K562 (cell line): ENCODE data around the gene DAPK1. TPM values are rescaled to one million over a fixed set of nuclear protein-coding genes. Genes with fewer than 3 reads are reported as not detected.

Experiments used
- ATAC-seq: fragments of 200-7000 bp; cut with Tn5 transposase; 3 replicates; pipeline ENCODE4 v1.9.1; 2020; ENCODE audit warnings: moderate library complexity
- Bru-seq: library from RNA; stranded (reverse); fragments of 400-500 nt; gene quantifications from one replicate; lab custom pipeline; 2021; lab: Mats Ljungman, UMichigan
- BruChase-seq, 2 experiments: library from RNA; stranded (reverse); fragments of 400-500 nt; gene quantifications; one replicate each; lab custom pipeline; 2021; lab: Mats Ljungman, UMichigan
- BruUV-seq: library from RNA; stranded (reverse); fragments of 400-500 nt; replicated peaks from 2 replicates; lab custom pipeline; 2021; lab: Mats Ljungman, UMichigan
- CTCF ChIA-PET: fragments of 300-600 bp; formaldehyde crosslinking; extraction: SDS; loops from one replicate; lab custom pipeline; 2021; ENCODE audit warnings: low intra/inter-chr PET ratio; lab: Yijun Ruan, JAX
- POLR2A ChIA-PET: fragments of 300-600, 350-650 bp; sonication (Branson Sonifier 250); formaldehyde crosslinking; extraction: SDS; loops from one replicate; lab custom pipeline; 2021; ENCODE audit warnings: antibody characterized with exemption, inconsistent platforms; lab: Yijun Ruan, JAX
- DNase-seq, 4 experiments: peaks; one replicate each; pipeline versions ENCODE4 v3.0.0 to v3.0.0-alpha.2; 2011 to 2018; ENCODE audit warnings: low spot score in 3 of 4, mixed read lengths in 3 of 4; ENCODE audit errors: extremely low read depth in 1 of 4
- FAIRE-seq: peaks from 2 replicates; lab custom pipeline; 2011; peaks lifted over from hg19 to GRCh38; lab: Jason Lieb, UNC
- H2AFZ ChIP-seq: 2 replicates; pipeline ENCODE4 v1.6.0; 2011; ENCODE audit warnings: low read depth, low read length, control low read depth, inconsistent platforms
- H3K27ac ChIP-seq: fragments of 200-600 bp; 3 replicates; pipeline ENCODE4 v1.8.0; 2011; ENCODE audit warnings: low read depth, mild to moderate bottlenecking, control low read depth, inconsistent platforms, low read length, moderate library complexity, mixed read lengths; ENCODE audit errors: extremely low read depth
- H3K27me3 ChIP-seq, 2 experiments: fragments of 300-600 bp in 1 of 2; 2 replicates in 1 of 2; 3 replicates in 1 of 2; pipeline versions ENCODE4 v1.6.0 to v1.8.0; 2011; ENCODE audit warnings: inconsistent platforms in 2 of 2, low read length in 2 of 2, mild to moderate bottlenecking in 1 of 2, mixed read lengths in 1 of 2, moderate library complexity in 1 of 2; ENCODE audit not compliant: control insufficient read depth in 2 of 2, insufficient read depth in 2 of 2
- H3K36me3 ChIP-seq: fragments of 300-600 bp; 3 replicates; pipeline ENCODE4 v1.8.0; 2011; ENCODE audit warnings: mild to moderate bottlenecking, low read length, inconsistent platforms; ENCODE audit not compliant: control insufficient read depth, insufficient read depth
- H3K4me1 ChIP-seq, 2 experiments: fragments of 200-600 bp in 1 of 2; replicated peaks in 1 of 2; 2 replicates in 1 of 2; 3 replicates in 1 of 2; pipeline versions ENCODE4 v1.5.1 to v1.8.0; 2011; ENCODE audit warnings: inconsistent platforms in 2 of 2, low read length in 2 of 2, mild to moderate bottlenecking in 1 of 2, mixed read lengths in 1 of 2, moderate library complexity in 1 of 2; ENCODE audit not compliant: control insufficient read depth in 2 of 2, insufficient read depth in 2 of 2
- H3K4me2 ChIP-seq: 2 replicates; pipeline ENCODE4 v1.6.1; 2011; ENCODE audit warnings: low read length, control low read depth, inconsistent platforms, mixed read lengths; ENCODE audit not compliant: insufficient read depth
- H3K4me3 ChIP-seq: fragments of 200-600 bp; sonication (generic), shearing (Covaris generic); 2 replicates; pipeline ENCODE4 v1.5.1; 2016; ENCODE audit warnings: control low read depth, inconsistent platforms
- H3K79me2 ChIP-seq: fragments of 200-600 bp; 3 replicates; pipeline ENCODE4 v1.8.0; 2011; ENCODE audit warnings: low read length, inconsistent platforms; ENCODE audit not compliant: control insufficient read depth, insufficient read depth
- H3K9ac ChIP-seq, 2 experiments: 2 replicates each; pipeline versions ENCODE4 v1.6.0 to v1.6.1; 2011; ENCODE audit warnings: low read depth in 2 of 2, low read length in 2 of 2, control low read depth in 1 of 2, inconsistent platforms in 1 of 2, mild to moderate bottlenecking in 1 of 2, mixed read lengths in 1 of 2; ENCODE audit not compliant: insufficient read depth in 1 of 2
- H3K9me1 ChIP-seq: one replicate; pipeline ENCODE4 v1.6.0; 2011; ENCODE audit warnings: inconsistent platforms, mild to moderate bottlenecking, low read length, moderate library complexity; ENCODE audit not compliant: control insufficient read depth, insufficient read depth
- H3K9me3 ChIP-seq: replicated peaks from 2 replicates; pipeline ENCODE4 v1.5.1; 2011; ENCODE audit warnings: low read depth, low read length, inconsistent platforms; ENCODE audit not compliant: control insufficient read depth, insufficient read depth
- H4K20me1 ChIP-seq: replicated peaks from 2 replicates; pipeline ENCODE4 v1.6.1; 2011; ENCODE audit warnings: low read length, inconsistent platforms, mixed read lengths; ENCODE audit not compliant: control insufficient read depth, insufficient read depth
- CBX8 ChIP-seq: fragments of 200-600 bp; sonication (generic); IDR thresholded peaks from 2 replicates; pipeline ENCODE4 v1.6.1; 2012; ENCODE audit warnings: borderline replicate concordance, mixed run types, low read depth, mild to moderate bottlenecking, moderate library complexity, mixed read lengths, low read length, control low read depth, inconsistent platforms; ENCODE audit not compliant: poor library complexity, severe bottlenecking; ENCODE audit errors: extremely low read depth
- CREM ChIP-seq: IDR thresholded peaks from 2 replicates; pipeline ENCODE4 v1.6.1; 2014; ENCODE audit warnings: antibody characterized with exemption, low read depth
- ELF1 ChIP-seq: fragments of 200-800 bp; sonication (Bioruptor generic); IDR thresholded peaks from 2 replicates; pipeline ENCODE4 v1.6.1; 2016; ENCODE audit warnings: missing genetic modification characterization, missing compliant biosample characterization
- HNRNPL ChIP-seq: fragments of 200-400 bp; formaldehyde crosslinking; IDR thresholded peaks from 2 replicates; pipeline ENCODE4 v1.6.1; 2017; ENCODE audit warnings: low read depth, mild to moderate bottlenecking, low read length
- MEF2D ChIP-seq: conservative IDR thresholded peaks from 2 replicates; pipeline ENCODE4 v1.6.1; 2016; ENCODE audit warnings: low read depth, missing genetic modification characterization, missing compliant biosample characterization
- POLR3A ChIP-seq: IDR thresholded peaks from 2 replicates; pipeline ENCODE4 v1.6.1; 2011; ENCODE audit warnings: borderline replicate concordance, mild to moderate bottlenecking, moderate library complexity; ENCODE audit not compliant: insufficient read length, insufficient read depth; ENCODE audit errors: extremely low read depth
- RCOR1 ChIP-seq, 2 experiments: IDR thresholded peaks; 2 replicates each; pipeline ENCODE4 v1.6.1; 2012; ENCODE audit warnings: low read depth in 2 of 2, low read length in 2 of 2, borderline replicate concordance in 1 of 2, improper control_type of control experiment in 1 of 2
- STAT5B ChIP-seq: fragments of 250-450 bp; sonication (Bioruptor Pico); IDR thresholded peaks from 2 replicates; pipeline ENCODE4 v1.8.0; 2021; ENCODE audit warnings: mild to moderate bottlenecking, inconsistent platforms
- ZBTB1 ChIP-seq: sonication (generic); formaldehyde crosslinking; IDR thresholded peaks from 2 replicates; pipeline ENCODE4 v1.8.1; 2023; ENCODE audit warnings: missing genetic modification reagents, low read depth, mild to moderate bottlenecking, borderline replicate concordance
- WGBS: fragments of 100-300 bp; shearing (Covaris generic); methylation state at CpG from one replicate; pipeline ENCODE4 v1.1.6; 2016; ENCODE audit warnings: low coverage, mixed read lengths; ENCODE audit not compliant: insufficient coverage; ENCODE audit errors: missing lambda C conversion rate; 5-methylcytosine and 5-hydroxymethylcytosine counted together
- in situ Hi-C: fragments of 300-500 bp; cut with MboI; formaldehyde crosslinking; loops from 4 replicates; pipeline ENCODE4 v1.15.0; 2018; ENCODE audit warnings: inconsistent platforms, mixed read lengths
- intact Hi-C: fragments of 100-400 bp; cut with micrococcal nuclease; formaldehyde crosslinking; loops from 2 replicates; pipeline ENCODE4 v1.14.2; 2022
- long read RNA-seq, 3 experiments: library from polyadenylated mRNA in 2 of 3; library from RNA in 1 of 3; unstranded in 2 of 3; stranded (forward) in 1 of 3; transcript quantifications; one replicate each; pipeline ENCODE4 v2.0.0, GENCODE V29; 2019 to 2022
- polyA minus RNA-seq, 3 experiments: library from RNA; depleted of rRNA, polyadenylated mRNA; stranded (reverse); fragments of >200 nt; gene quantifications; 2 replicates each; pipeline ENCODE4 v1.2.3, GENCODE V29; 2011
- polyA plus RNA-seq, 8 experiments: library from polyadenylated mRNA; depleted of rRNA in 4 of 8; stranded (reverse) in 5 of 8; unstranded in 3 of 8; fragments of >200 nt; fragmentation: Nextera tagmentation in 2 of 8; fragmentation: Illumina TruSeq in 1 of 8; extraction: Ambion mirVana in 2 of 8; extraction: Trizol in 1 of 8; gene quantifications; 2 replicates each; pipeline versions ENCODE4 v1.2.1 to v1.2.3, GENCODE V29; 2011 to 2014; ENCODE audit warnings: inconsistent platforms in 1 of 8, missing spikeins in 1 of 8
- total RNA-seq, 7 experiments: library from RNA; depleted of rRNA in 6 of 7; stranded (reverse); fragments of >200 nt in 6 of 7; fragmentation: Illumina TruSeq in 2 of 7; extraction: Trizol in 2 of 7; gene quantifications; 2 replicates each; pipeline versions ENCODE4 v1.2.1 to v1.2.3, GENCODE V29; 2011 to 2021; ENCODE audit warnings: low replicate concordance in 1 of 7
- TF ChIP-seq, protein P1 (sequence below): sonication (generic); formaldehyde crosslinking; IDR thresholded peaks from 2 replicates; pipeline ENCODE4 v1.8.1; 2023; ENCODE audit warnings: mild to moderate bottlenecking, missing genetic modification reagents, moderate library complexity
- TF ChIP-seq, protein P2 (sequence below): fragments of 250-450 bp; sonication (Bioruptor Pico); IDR thresholded peaks from 2 replicates; pipeline ENCODE4 v1.4.0; 2020; ENCODE audit warnings: mild to moderate bottlenecking
- TF ChIP-seq, protein P3 (sequence below): fragments of 450-650 bp; IDR thresholded peaks from 2 replicates; pipeline ENCODE4 v1.6.1; 2016

Gene DAPK1
- total RNA-seq (2011; cell fraction: chromatin; rRNA removed; ENCODE audit: low replicate concordance): 163 and 217 TPM in 2 replicates
- total RNA-seq (2011; cell fraction: nucleolus; rRNA removed): 76.1 and 78.2 TPM in 2 replicates
- total RNA-seq (2011; cell fraction: nucleoplasm; rRNA removed): 82.8 and 97.2 TPM in 2 replicates
- 13.3 and 16.5 TPM in 2 replicates for total RNA-seq (2014; rRNA removed)
- total RNA-seq (2014; rRNA removed; fragmentation: Illumina TruSeq; extraction: Trizol): 11.7 and 13.4 TPM in 2 replicates
- 13.8 and 18.3 TPM in 2 replicates for total RNA-seq (2015; rRNA removed; fragmentation: Illumina TruSeq; extraction: Trizol)
- 24.4 and 27.5 TPM in 2 replicates for total RNA-seq (2021)
- 26.4 and 28.2 TPM in 2 replicates for polyA plus RNA-seq (2011; rRNA removed)
- 15.2 and 15.5 TPM in 2 replicates for polyA plus RNA-seq (2011; cell fraction: cytosol; rRNA removed)
- polyA plus RNA-seq (2011; cell fraction: nucleus; rRNA removed): 89.0 and 97.1 TPM in 2 replicates
- 19.8 and 27.2 TPM in 2 replicates for polyA plus RNA-seq (2012)
- 15.8 and 16.5 TPM in 2 replicates for polyA plus RNA-seq (2014; fragmentation: Illumina TruSeq; extraction: Trizol)
- polyA plus RNA-seq (2014; fragmentation: Nextera tagmentation; extraction: Ambion mirVana): 1 to 10 TPM; 1.7 to 2.3 TPM
- polyA plus RNA-seq (2014; rRNA removed): 14.3 and 17.9 TPM in 2 replicates
- polyA minus RNA-seq (2011; rRNA and poly(A)+ RNA removed): 53.9 and 65.5 TPM in 2 replicates
- 19.3 and 20.4 TPM in 2 replicates for polyA minus RNA-seq (2011; cell fraction: cytosol; rRNA and poly(A)+ RNA removed)
- polyA minus RNA-seq (2011; cell fraction: nucleus; rRNA and poly(A)+ RNA removed): 82.0 and 106 TPM in 2 replicates
- percentile 64 among the genes with signal in this experiment for Bru-seq, nascent RNA
- BruChase-seq, experiment 1, labeled RNA remaining after a 2-hour chase: percentile 63 among the genes with signal in this experiment
- percentile 64 among the genes with signal in this experiment for BruChase-seq, experiment 2, labeled RNA remaining after a 6-hour chase
- long read RNA-seq, experiment 1, full-length matches to known transcripts: 3 of 29 reads
- long read RNA-seq, experiment 1, partial matches to known transcripts: 16 of 29 reads
- long read RNA-seq, experiment 1, other reads (novel, unspliced or antisense): 10 of 29 reads
- long read RNA-seq, experiment 2, partial matches to known transcripts: 0 of 2 reads
- long read RNA-seq, experiment 2, other reads (novel, unspliced or antisense): 2 of 2 reads
- long read RNA-seq, experiment 3, partial matches to known transcripts: 0 of 1 reads
- long read RNA-seq, experiment 3, other reads (novel, unspliced or antisense): 1 of 1 reads

DNA sequence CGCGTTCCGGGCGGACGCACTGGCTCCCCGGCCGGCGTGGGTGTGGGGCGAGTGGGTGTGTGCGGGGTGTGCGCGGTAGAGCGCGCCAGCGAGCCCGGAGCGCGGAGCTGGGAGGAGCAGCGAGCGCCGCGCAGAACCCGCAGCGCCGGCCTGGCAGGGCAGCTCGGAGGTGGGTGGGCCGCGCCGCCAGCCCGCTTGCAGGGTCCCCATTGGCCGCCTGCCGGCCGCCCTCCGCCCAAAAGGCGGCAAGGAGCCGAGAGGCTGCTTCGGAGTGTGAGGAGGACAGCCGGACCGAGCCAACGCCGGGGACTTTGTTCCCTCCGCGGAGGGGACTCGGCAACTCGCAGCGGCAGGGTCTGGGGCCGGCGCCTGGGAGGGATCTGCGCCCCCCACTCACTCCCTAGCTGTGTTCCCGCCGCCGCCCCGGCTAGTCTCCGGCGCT lies at the start of gene DAPK1:
TSS of gene DAPK1 (plus strand) at position 264 of the 442 bp plus-strand sequence. CDS start 1,211 bp downstream, outside the sequence.
- peak within 1 kb of the TSS; percentile 68 to 94 for H3K9ac ChIP-seq
- peak; percentile 71 for TF ChIP-seq CREM
- TF ChIP-seq CBX8: no peak
- TF ChIP-seq RCOR1 (IDR thresholded peaks at IDR 0.05; ENCODE audit: borderline replicate concordance in 1 of 2, low read depth in 2 of 2, low read length in 2 of 2): no peak
- no peak; the same call in 1 of the 2 replicates for TF ChIP-seq HNRNPL
- TF ChIP-seq POLR3A: no peak
- TF ChIP-seq, protein P1, sequence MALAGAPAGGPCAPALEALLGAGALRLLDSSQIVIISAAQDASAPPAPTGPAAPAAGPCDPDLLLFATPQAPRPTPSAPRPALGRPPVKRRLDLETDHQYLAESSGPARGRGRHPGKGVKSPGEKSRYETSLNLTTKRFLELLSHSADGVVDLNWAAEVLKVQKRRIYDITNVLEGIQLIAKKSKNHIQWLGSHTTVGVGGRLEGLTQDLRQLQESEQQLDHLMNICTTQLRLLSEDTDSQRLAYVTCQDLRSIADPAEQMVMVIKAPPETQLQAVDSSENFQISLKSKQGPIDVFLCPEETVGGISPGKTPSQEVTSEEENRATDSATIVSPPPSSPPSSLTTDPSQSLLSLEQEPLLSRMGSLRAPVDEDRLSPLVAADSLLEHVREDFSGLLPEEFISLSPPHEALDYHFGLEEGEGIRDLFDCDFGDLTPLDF (CRISPR knock-in tag): no peak
- TF ChIP-seq, protein P2, sequence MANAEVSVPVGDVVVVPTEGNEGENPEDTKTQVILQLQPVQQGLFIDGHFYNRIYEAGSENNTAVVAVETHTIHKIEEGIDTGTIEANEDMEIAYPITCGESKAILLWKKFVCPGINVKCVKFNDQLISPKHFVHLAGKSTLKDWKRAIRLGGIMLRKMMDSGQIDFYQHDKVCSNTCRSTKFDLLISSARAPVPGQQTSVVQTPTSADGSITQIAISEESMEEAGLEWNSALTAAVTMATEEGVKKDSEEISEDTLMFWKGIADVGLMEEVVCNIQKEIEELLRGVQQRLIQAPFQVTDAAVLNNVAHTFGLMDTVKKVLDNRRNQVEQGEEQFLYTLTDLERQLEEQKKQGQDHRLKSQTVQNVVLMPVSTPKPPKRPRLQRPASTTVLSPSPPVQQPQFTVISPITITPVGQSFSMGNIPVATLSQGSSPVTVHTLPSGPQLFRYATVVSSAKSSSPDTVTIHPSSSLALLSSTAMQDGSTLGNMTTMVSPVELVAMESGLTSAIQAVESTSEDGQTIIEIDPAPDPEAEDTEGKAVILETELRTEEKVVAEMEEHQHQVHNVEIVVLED (CRISPR knock-in tag): no peak
- TF ChIP-seq ZBTB1 (CRISPR knock-in tag): no peak
- TF ChIP-seq ELF1: no peak
- TF ChIP-seq MEF2D (tag): no peak
- TF ChIP-seq, protein P3, sequence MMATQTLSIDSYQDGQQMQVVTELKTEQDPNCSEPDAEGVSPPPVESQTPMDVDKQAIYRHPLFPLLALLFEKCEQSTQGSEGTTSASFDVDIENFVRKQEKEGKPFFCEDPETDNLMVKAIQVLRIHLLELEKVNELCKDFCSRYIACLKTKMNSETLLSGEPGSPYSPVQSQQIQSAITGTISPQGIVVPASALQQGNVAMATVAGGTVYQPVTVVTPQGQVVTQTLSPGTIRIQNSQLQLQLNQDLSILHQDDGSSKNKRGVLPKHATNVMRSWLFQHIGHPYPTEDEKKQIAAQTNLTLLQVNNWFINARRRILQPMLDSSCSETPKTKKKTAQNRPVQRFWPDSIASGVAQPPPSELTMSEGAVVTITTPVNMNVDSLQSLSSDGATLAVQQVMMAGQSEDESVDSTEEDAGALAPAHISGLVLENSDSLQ: no peak
- no peak for TF ChIP-seq STAT5B (CRISPR knock-in tag)

More for the DNA sequence above, at the start of gene DAPK1:
- H3K27me3 ChIP-seq: no peaks in the 10 kb centered on the region
- peak; percentile 69 to 81 (median 73) for DNase-seq
- H2AFZ ChIP-seq: peak within 1 kb of the TSS; percentile 80
- H3K27ac ChIP-seq: peak within 1 kb of the TSS; percentile 43; the same call in 2 of the 3 replicates
- no peaks in the 10 kb centered on the region for H3K9me3 ChIP-seq
- POLR2A ChIA-PET: interaction anchor here (0.7 to 1.9 kb wide), 5 partner anchors 11 to 40 kb away, joined by 3 to 9 read pairs (median 5); no protein-coding TSS in a partner anchor
- ATAC-seq: peak; percentile 89
- H3K4me2 ChIP-seq: peak within 1 kb of the TSS; percentile 89
- H3K36me3 ChIP-seq: peaks cover 26% of the 10 kb centered on the region; the same call in 1 of the 3 replicates
- no TSS peak for BruUV-seq
- H3K9me1 ChIP-seq: no peaks in the 10 kb centered on the region
- no peak for FAIRE-seq
- H3K4me1 ChIP-seq: peaks cover 21 to 28% of the 10 kb centered on the region in 2 experiments; a peak in 4 of 5 replicates
- H3K79me2 ChIP-seq: peaks cover 48% of the 10 kb centered on the region
- CTCF ChIA-PET: no interaction called here
- in situ Hi-C loops: no loop called here
- peak within 1 kb of the TSS; percentile 50 for H3K4me3 ChIP-seq
- WGBS: 0% methylated on average over 9 of the region's 55 CpGs
- intact Hi-C loops: loop anchor here (2.0 to 10.0 kb wide), 2 partner anchors 161 to 167 kb away; no protein-coding TSS in a partner anchor
- no peaks in the 10 kb centered on the region for H4K20me1 ChIP-seq
